HepG2 (cell line): ENCODE results near the gene UQCRFS1. TPM values are rescaled to one million over a fixed set of nuclear protein-coding genes. Genes with fewer than 3 reads are reported as not detected.

Source experiments
- ATAC-seq: fragments of 200-7000 bp; cut with Tn5 transposase; 3 replicates; pipeline ENCODE4 v1.9.1; 2020; ENCODE audit warnings: mild to moderate bottlenecking, moderate library complexity
- BruUV-seq: library from RNA; stranded (reverse); fragments of 400-500 nt; replicated peaks from 2 replicates; lab custom pipeline; 2021; lab: Mats Ljungman, UMichigan
- CTCF ChIA-PET: fragments of 300-600 bp; formaldehyde crosslinking; extraction: SDS; loops from one replicate; lab custom pipeline; 2021; ENCODE audit warnings: low total read pairs, inconsistent platforms, low intra/inter-chr PET ratio; lab: Yijun Ruan, JAX
- POLR2A ChIA-PET: fragments of 350-600 bp; sonication (Branson Sonifier 250); formaldehyde crosslinking; loops from one replicate; lab custom pipeline; 2020; ENCODE audit warnings: antibody characterized with exemption, inconsistent platforms; lab: Yijun Ruan, JAX
- DNase-seq: peaks from one replicate; pipeline ENCODE4 v3.0.0-alpha.2; 2015; ENCODE audit warnings: low spot score
- FAIRE-seq: peaks from 3 replicates; lab custom pipeline; 2011; peaks lifted over from hg19 to GRCh38; lab: Jason Lieb, UNC
- H2AFZ ChIP-seq: one replicate; pipeline ENCODE4 v1.6.1; 2011; ENCODE audit warnings: low read length, inconsistent platforms
- H3K27ac ChIP-seq: fragments of 300-600 bp; 3 replicates; pipeline ENCODE4 v1.8.0; 2011; ENCODE audit warnings: mixed run types, mild to moderate bottlenecking, mixed read lengths, low read length, inconsistent platforms; ENCODE audit not compliant: insufficient read depth; ENCODE audit errors: extremely low read length
- H3K27me3 ChIP-seq, 2 experiments: fragments of 200-600 bp in 1 of 2; 2 replicates in 1 of 2; 3 replicates in 1 of 2; pipeline versions ENCODE4 v1.6.0 to v1.8.0; 2011; ENCODE audit warnings: low read length in 2 of 2, mild to moderate bottlenecking in 2 of 2, moderate library complexity in 2 of 2, inconsistent platforms in 1 of 2; ENCODE audit not compliant: insufficient read depth in 2 of 2, control insufficient read depth in 1 of 2
- H3K36me3 ChIP-seq, 2 experiments: fragments of 200-600 bp in 1 of 2; replicated peaks in 1 of 2; 2 replicates in 1 of 2; 3 replicates in 1 of 2; pipeline versions ENCODE4 v1.5.1 to v1.8.0; 2011; ENCODE audit warnings: low read length in 2 of 2, inconsistent platforms in 1 of 2; ENCODE audit not compliant: insufficient read depth in 2 of 2, control insufficient read depth in 1 of 2
- H3K4me1 ChIP-seq: 2 replicates; pipeline ENCODE4 v1.5.1; 2012; ENCODE audit warnings: low read length, inconsistent platforms; ENCODE audit not compliant: insufficient read depth
- H3K4me2 ChIP-seq: 2 replicates; pipeline ENCODE4 v1.6.0; 2011; ENCODE audit warnings: low read depth, low read length, inconsistent platforms
- H3K4me3 ChIP-seq, 3 experiments: fragments of 200-600 bp in 1 of 3; sonication (generic), shearing (Covaris generic) in 1 of 3; replicated peaks in 1 of 3; 2 replicates each; pipeline ENCODE4 v1.5.1; 2011 to 2016; ENCODE audit warnings: low read length in 3 of 3, inconsistent platforms in 2 of 3, low read depth in 2 of 3, mild to moderate bottlenecking in 2 of 3, control low read depth in 1 of 3, mixed read lengths in 1 of 3; ENCODE audit not compliant: insufficient read depth in 1 of 3
- H3K79me2 ChIP-seq: one replicate; pipeline ENCODE4 v1.6.1; 2011; ENCODE audit warnings: low read length, inconsistent platforms; ENCODE audit not compliant: insufficient read depth
- H3K9ac ChIP-seq: 2 replicates; pipeline ENCODE4 v1.6.0; 2011; ENCODE audit warnings: mild to moderate bottlenecking, low read depth, low read length, inconsistent platforms; ENCODE audit not compliant: insufficient read depth
- H3K9me3 ChIP-seq: 2 replicates; pipeline ENCODE4 v1.5.1; 2012; ENCODE audit warnings: mild to moderate bottlenecking, low read length
- H4K20me1 ChIP-seq: 2 replicates; pipeline ENCODE4 v1.6.0; 2011; ENCODE audit warnings: inconsistent platforms, mild to moderate bottlenecking, low read length, moderate library complexity; ENCODE audit not compliant: insufficient read depth
- HNF4G ChIP-seq, 2 experiments: sonication (generic) in 1 of 2; formaldehyde crosslinking in 1 of 2; IDR thresholded peaks; 2 replicates each; pipeline versions ENCODE4 v1.4.0 to v1.6.1; 2011 to 2020; ENCODE audit warnings: borderline replicate concordance in 2 of 2, low read depth in 2 of 2, mild to moderate bottlenecking in 2 of 2, low read length in 1 of 2, missing genetic modification reagents in 1 of 2, moderate library complexity in 1 of 2
- STAG1 ChIP-seq: sonication (generic); formaldehyde crosslinking; IDR thresholded peaks from 2 replicates; pipeline ENCODE4 v1.4.0; 2020; ENCODE audit warnings: missing genetic modification reagents
- WGBS: methylation state at CpG from one replicate; pipeline ENCODE4 v1.1.6; 2017; ENCODE audit warnings: low lambda C conversion rate; 5-methylcytosine and 5-hydroxymethylcytosine counted together
- in situ Hi-C: cut with HindIII; loops from 2 replicates; pipeline ENCODE4 v1.10.0; 2017; ENCODE audit warnings: low pct_unique_long_range_greater_than_20kb; ENCODE audit not compliant: extremely low pct_ligation_motif_present
- intact Hi-C: fragments of 100-400 bp; cut with micrococcal nuclease; formaldehyde crosslinking; loops from one replicate; pipeline ENCODE4 v1.10.0; 2022; ENCODE audit not compliant: unreplicated experiment
- polyA plus RNA-seq, 8 experiments: library from polyadenylated mRNA; depleted of rRNA in 3 of 8; stranded (reverse) in 7 of 8; unstranded in 1 of 8; fragments of >200 nt; fragmentation: Illumina TruSeq in 4 of 8; extraction: Trizol in 4 of 8; gene quantifications; 2 replicates each; pipeline versions ENCODE4 v1.2.1 to v1.2.3, GENCODE V29; 2011 to 2016; ENCODE audit warnings: low read depth in 4 of 8, missing spikeins in 1 of 8, mixed read lengths in 1 of 8; ENCODE audit not compliant: insufficient read depth in 1 of 8
- total RNA-seq, 5 experiments: library from RNA; depleted of rRNA; stranded (reverse); fragments of >200 nt; fragmentation: Illumina TruSeq; extraction: Trizol; gene quantifications; 2 replicates each; pipeline ENCODE4 v1.2.3, GENCODE V29; 2016; ENCODE audit warnings: low read depth in 1 of 5
- TF ChIP-seq, protein P1 (sequence below): sonication (generic); formaldehyde crosslinking; IDR thresholded peaks from 2 replicates; pipeline ENCODE4 v1.5.0; 2020; ENCODE audit warnings: missing genetic modification reagents
- TF ChIP-seq, protein P2 (sequence below): sonication (generic); formaldehyde crosslinking; IDR thresholded peaks from 2 replicates; pipeline ENCODE4 v1.5.0; 2020; ENCODE audit warnings: mild to moderate bottlenecking, missing genetic modification reagents, moderate library complexity

UQCRFS1 gene
- total and polyA plus RNA-seq, 2 of the 13 experiments (the other 11 are each of a cell fraction or from before 2014, with no cell fraction given) = 49.5 to 51.1 TPM

DNA sequence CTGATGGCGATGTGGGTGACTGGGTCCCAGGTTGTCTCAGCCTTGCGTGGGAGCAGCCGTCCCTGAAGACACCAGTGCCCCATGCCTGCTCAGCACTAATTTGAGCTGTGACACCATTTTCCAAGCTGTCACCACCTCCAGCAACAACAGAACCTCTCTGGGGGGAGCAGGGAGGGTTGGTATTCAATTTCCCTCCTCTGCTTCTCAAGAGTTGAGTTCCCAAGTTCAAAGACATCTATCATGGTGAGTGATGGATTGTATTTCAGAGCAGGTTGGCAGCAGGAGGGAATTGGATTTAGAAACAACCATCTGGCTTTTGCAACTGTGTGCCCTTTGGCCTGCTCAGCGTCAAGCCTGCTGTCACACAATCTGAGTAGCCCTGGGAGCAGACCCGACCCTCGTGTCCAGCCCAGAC is 46.9 kb upstream of the UQCRFS1 start:
- CTCF ChIA-PET = no interaction called here

GRCh38 chr19:29259153-29259552 is 46.2 kb upstream of the UQCRFS1 start:
- intact Hi-C loops = no loop called here
- FAIRE-seq (no peak), DNase-seq (no peak), ATAC-seq (peak; percentile 55)
- no peak overlapping the region for H3K4me3 ChIP-seq
- no peak overlapping the region for H3K27ac ChIP-seq
- no peak overlapping the region for H2AFZ ChIP-seq
- TF ChIP-seq STAG1 (CRISPR knock-in tag) = peak; percentile 17; the same call in 1 of the 2 replicates
- TF ChIP-seq, protein P1, sequence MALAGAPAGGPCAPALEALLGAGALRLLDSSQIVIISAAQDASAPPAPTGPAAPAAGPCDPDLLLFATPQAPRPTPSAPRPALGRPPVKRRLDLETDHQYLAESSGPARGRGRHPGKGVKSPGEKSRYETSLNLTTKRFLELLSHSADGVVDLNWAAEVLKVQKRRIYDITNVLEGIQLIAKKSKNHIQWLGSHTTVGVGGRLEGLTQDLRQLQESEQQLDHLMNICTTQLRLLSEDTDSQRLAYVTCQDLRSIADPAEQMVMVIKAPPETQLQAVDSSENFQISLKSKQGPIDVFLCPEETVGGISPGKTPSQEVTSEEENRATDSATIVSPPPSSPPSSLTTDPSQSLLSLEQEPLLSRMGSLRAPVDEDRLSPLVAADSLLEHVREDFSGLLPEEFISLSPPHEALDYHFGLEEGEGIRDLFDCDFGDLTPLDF (CRISPR knock-in tag) = no peak
- TF ChIP-seq, protein P2, sequence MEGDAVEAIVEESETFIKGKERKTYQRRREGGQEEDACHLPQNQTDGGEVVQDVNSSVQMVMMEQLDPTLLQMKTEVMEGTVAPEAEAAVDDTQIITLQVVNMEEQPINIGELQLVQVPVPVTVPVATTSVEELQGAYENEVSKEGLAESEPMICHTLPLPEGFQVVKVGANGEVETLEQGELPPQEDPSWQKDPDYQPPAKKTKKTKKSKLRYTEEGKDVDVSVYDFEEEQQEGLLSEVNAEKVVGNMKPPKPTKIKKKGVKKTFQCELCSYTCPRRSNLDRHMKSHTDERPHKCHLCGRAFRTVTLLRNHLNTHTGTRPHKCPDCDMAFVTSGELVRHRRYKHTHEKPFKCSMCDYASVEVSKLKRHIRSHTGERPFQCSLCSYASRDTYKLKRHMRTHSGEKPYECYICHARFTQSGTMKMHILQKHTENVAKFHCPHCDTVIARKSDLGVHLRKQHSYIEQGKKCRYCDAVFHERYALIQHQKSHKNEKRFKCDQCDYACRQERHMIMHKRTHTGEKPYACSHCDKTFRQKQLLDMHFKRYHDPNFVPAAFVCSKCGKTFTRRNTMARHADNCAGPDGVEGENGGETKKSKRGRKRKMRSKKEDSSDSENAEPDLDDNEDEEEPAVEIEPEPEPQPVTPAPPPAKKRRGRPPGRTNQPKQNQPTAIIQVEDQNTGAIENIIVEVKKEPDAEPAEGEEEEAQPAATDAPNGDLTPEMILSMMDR (CRISPR knock-in tag) = peak; percentile 40
- no peaks in the 10 kb centered on the region for H3K4me1 ChIP-seq
- no peak overlapping the region for H3K9ac ChIP-seq
- H3K79me2 ChIP-seq = no peaks in the 10 kb centered on the region
- no peak overlapping the region for H3K4me2 ChIP-seq
- CTCF ChIA-PET = no interaction called here
- no peaks in the 10 kb centered on the region for H3K9me3 ChIP-seq
- in situ Hi-C loops = no loop called here
- H3K36me3 ChIP-seq = no peaks in the 10 kb centered on the region
- no peaks in the 10 kb centered on the region for H3K27me3 ChIP-seq
- no peaks in the 10 kb centered on the region for H4K20me1 ChIP-seq
- 43% methylated on average over 3 of the region's 3 CpGs for WGBS
- BruUV-seq = no TSS peak
- POLR2A ChIA-PET = no interaction called here

More for the DNA sequence above, 46.9 kb upstream of the UQCRFS1 start:
- POLR2A ChIA-PET = no interaction called here
- no TSS peak for BruUV-seq
- ATAC-seq = no peak
- H3K4me2 ChIP-seq = no peak overlapping the region
- FAIRE-seq = no peak
- no peak overlapping the region for H3K9ac ChIP-seq
- no peaks in the 10 kb centered on the region for H3K36me3 ChIP-seq
- no peaks in the 10 kb centered on the region for H4K20me1 ChIP-seq
- no peak overlapping the region for H3K27ac ChIP-seq
- no peaks in the 10 kb centered on the region for H3K27me3 ChIP-seq
- H3K4me3 ChIP-seq = no peak overlapping the region
- H2AFZ ChIP-seq = no peak overlapping the region
- WGBS = 52% methylated on average over 4 of the region's 6 CpGs
- no peaks in the 10 kb centered on the region for H3K9me3 ChIP-seq
- intact Hi-C loops (no loop called here), in situ Hi-C loops (loop anchor here (10.0 kb wide), 1 partner anchor 525 kb away; no protein-coding TSS in a partner anchor)
- H3K79me2 ChIP-seq = no peaks in the 10 kb centered on the region
- H3K4me1 ChIP-seq = no peaks in the 10 kb centered on the region
- no peak for DNase-seq
- TF ChIP-seq HNF4G (IDR thresholded peaks at IDR 0.05; ENCODE audit: borderline replicate concordance, low read depth, low read length) (no peak), HNF4G (CRISPR knock-in tag; IDR thresholded peaks at IDR 0.05; ENCODE audit: borderline replicate concordance, low read depth) (no peak)
